ENCODE results near the gene RPL23. TPM values are rescaled to one million over a fixed set of nuclear protein-coding genes. Genes with fewer than 3 reads are reported as not detected.

RPL23 gene
- total RNA-seq, 2 experiments from 2014 or later, result 1,908 to 1,957 TPM

DNA sequence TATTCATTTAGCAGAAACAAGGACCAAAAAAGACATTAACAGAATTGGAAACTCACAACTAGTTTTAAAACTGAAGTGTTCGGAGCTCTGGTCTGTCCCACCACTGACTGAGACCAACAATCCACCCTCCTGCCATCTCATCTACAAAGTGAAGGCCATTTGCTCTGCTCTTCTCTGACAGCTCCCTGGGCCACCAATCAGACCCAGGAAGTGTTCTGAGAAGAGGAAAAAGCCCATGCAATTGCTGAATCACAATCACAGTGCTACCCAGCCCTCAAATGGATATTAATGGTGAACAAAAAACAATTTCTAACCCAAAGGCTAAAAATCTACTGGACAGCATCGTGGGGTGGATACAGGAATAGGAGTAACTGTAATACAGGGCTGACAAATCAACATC is 2.1 kb downstream of the RPL23 start:
- H3K27me3 Mint-ChIP-seq, result no peaks in the 10 kb centered on the region
- H3K4me3 Mint-ChIP-seq, result peak overlapping the region; percentile 99
- ChIA-PET CTCF (no interaction called here), POLR2A (interaction anchor here (0.7 to 8.3 kb wide), 13 partner anchors 19 to 348 kb away, joined by 3 to 106 read pairs (median 4); partner anchors contain the start of genes CWC25, LASP1, LASP1NB and RPL19)
- intact Hi-C loops (cut with micrococcal nuclease), result no loop called here
- DNase-seq, result no peak
- peaks cover 40% of the 10 kb centered on the region for H3K4me1 Mint-ChIP-seq (ENCODE audit: low read depth)
- no peaks in the 10 kb centered on the region for H3K9me3 Mint-ChIP-seq
- TF ChIP-seq, protein P1, sequence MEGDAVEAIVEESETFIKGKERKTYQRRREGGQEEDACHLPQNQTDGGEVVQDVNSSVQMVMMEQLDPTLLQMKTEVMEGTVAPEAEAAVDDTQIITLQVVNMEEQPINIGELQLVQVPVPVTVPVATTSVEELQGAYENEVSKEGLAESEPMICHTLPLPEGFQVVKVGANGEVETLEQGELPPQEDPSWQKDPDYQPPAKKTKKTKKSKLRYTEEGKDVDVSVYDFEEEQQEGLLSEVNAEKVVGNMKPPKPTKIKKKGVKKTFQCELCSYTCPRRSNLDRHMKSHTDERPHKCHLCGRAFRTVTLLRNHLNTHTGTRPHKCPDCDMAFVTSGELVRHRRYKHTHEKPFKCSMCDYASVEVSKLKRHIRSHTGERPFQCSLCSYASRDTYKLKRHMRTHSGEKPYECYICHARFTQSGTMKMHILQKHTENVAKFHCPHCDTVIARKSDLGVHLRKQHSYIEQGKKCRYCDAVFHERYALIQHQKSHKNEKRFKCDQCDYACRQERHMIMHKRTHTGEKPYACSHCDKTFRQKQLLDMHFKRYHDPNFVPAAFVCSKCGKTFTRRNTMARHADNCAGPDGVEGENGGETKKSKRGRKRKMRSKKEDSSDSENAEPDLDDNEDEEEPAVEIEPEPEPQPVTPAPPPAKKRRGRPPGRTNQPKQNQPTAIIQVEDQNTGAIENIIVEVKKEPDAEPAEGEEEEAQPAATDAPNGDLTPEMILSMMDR (IDR thresholded peaks at IDR 0.05), result no peak
- no peak for ATAC-seq
- peaks cover 60% of the 10 kb centered on the region for H3K36me3 Mint-ChIP-seq (ENCODE audit: low read depth)
- H3K27ac Mint-ChIP-seq, result peak overlapping the region; percentile 99

DNA sequence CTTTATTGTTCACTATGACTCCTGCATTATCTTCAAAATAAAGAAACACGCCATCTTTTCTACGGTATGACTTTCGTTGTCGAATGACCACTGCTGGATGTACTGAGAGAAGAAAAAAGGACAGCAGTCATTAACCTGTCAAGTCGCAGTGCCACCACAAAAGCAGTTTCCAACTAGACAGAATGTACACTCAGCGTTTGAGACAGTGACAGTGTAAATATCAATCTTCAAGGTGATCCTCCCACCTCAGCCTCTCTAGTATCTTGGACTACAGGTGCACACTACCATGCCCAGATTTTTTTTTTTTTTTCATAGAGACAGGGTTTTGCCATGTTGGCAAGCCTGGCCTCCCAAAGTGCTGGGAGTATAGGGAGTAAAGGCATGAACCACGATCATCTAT is 3.1 kb downstream of the RPL23 start:
- Mint-ChIP-seq H3K36me3 (ENCODE audit: low read depth) (peaks cover 60% of the 10 kb centered on the region), H3K4me1 (ENCODE audit: low read depth) (peaks cover 39% of the 10 kb centered on the region), H3K9me3 (no peaks in the 10 kb centered on the region), H3K27ac (peak overlapping the region; percentile 76), H3K4me3 (peak overlapping the region; percentile 99), H3K27me3 (no peaks in the 10 kb centered on the region)
- CTCF ChIA-PET, result no interaction called here
- POLR2A ChIA-PET, result interaction anchor here (0.6 to 8.3 kb wide), 12 partner anchors 12 to 98 kb away, joined by 3 to 106 read pairs (median 4); partner anchors contain the start of genes CWC25, LASP1 and LASP1NB
- no peak for DNase-seq
- ATAC-seq, result no peak
- TF ChIP-seq, protein P1 (IDR thresholded peaks at IDR 0.05), result no peak
- intact Hi-C loops (cut with micrococcal nuclease), result no loop called here

DNA sequence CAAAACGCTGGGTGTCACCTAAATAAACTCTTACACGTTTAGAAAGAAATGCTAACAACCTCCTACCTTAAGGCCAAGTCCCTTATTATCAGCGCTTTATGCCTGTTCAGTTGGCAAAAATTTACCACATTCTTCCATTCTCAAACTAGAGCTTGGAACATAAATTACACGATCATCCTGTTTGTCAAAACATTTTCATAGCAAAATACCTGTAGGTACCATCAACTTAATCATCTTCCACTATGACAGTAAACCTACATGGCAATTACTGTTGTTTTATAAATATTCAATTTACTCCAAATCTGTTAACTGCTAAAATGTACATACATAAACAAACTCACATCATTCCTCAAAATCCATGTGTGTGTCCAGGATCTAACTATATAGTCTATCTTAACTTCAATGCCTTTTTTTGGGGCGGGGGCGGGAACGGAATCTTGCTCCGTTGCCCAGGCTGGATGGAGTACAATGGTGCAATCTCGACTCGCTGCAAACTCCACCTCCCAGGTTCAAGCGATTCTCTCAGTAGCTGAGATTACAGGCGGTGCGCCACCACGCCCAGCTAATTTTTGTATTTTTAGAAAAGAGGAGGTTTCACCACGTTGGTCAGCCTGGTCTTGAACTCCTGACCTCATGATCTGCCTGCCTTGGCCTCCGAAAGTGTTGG is 4.4 kb downstream of the RPL23 start:
- Mint-ChIP-seq H3K27ac (no peak overlapping the region), H3K27me3 (no peaks in the 10 kb centered on the region), H3K4me3 (peak overlapping the region; percentile 42), H3K36me3 (ENCODE audit: low read depth) (peaks cover 60% of the 10 kb centered on the region), H3K9me3 (no peaks in the 10 kb centered on the region), H3K4me1 (ENCODE audit: low read depth) (peaks cover 32% of the 10 kb centered on the region)
- CTCF ChIA-PET, result interaction anchor here (0.7 to 1.6 kb wide), 3 partner anchors 76 to 304 kb away, joined by 3 to 4 read pairs (median 4); partner anchors contain the start of gene LASP1NB
- TF ChIP-seq, protein P1 (IDR thresholded peaks at IDR 0.05), result no peak
- intact Hi-C loops (cut with micrococcal nuclease), result no loop called here
- DNase-seq (no peak), ATAC-seq (no peak)
- POLR2A ChIA-PET, result interaction anchor here (0.6 to 8.3 kb wide), 19 partner anchors 10 to 304 kb away, joined by 3 to 48 read pairs (median 4); partner anchors contain the start of genes CWC25, LASP1 and LASP1NB

DNA sequence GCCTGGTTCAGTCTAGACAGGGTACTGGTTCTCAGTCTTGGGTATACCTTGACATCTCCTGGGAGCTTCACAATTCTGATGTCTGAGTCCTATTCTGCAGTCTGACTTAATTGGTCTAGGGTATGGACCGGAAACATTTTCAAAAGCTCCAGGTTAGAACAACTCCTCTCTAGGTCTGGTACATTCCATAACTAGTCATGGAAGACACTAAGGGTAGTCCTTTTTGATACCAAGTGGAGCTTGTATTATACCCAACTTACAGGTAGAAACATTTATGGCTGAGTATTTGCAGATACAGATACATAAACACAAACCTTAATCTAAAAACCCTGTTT is 5.0 kb downstream of the RPL23 start:
- intact Hi-C loops (cut with micrococcal nuclease), result no loop called here
- ATAC-seq, result no peak
- peaks cover 60% of the 10 kb centered on the region for H3K36me3 Mint-ChIP-seq (ENCODE audit: low read depth)
- peak overlapping the region; percentile 30 for H3K27ac Mint-ChIP-seq
- H3K9me3 Mint-ChIP-seq, result no peaks in the 10 kb centered on the region
- no peak for DNase-seq
- H3K4me1 Mint-ChIP-seq (ENCODE audit: low read depth), result peaks cover 32% of the 10 kb centered on the region
- TF ChIP-seq, protein P1 (IDR thresholded peaks at IDR 0.05), result no peak
- ChIA-PET POLR2A (interaction anchor here (0.7 to 8.3 kb wide), 19 partner anchors 10 to 316 kb away, joined by 3 to 48 read pairs (median 4); partner anchors contain the start of genes CWC25, LASP1 and LASP1NB), CTCF (interaction anchor here (0.7 to 1.6 kb wide), 3 partner anchors 76 to 305 kb away, joined by 3 to 4 read pairs (median 4); partner anchors contain the start of gene LASP1NB)
- peak overlapping the region; percentile 42 for H3K4me3 Mint-ChIP-seq
- H3K27me3 Mint-ChIP-seq, result no peaks in the 10 kb centered on the region

DNA sequence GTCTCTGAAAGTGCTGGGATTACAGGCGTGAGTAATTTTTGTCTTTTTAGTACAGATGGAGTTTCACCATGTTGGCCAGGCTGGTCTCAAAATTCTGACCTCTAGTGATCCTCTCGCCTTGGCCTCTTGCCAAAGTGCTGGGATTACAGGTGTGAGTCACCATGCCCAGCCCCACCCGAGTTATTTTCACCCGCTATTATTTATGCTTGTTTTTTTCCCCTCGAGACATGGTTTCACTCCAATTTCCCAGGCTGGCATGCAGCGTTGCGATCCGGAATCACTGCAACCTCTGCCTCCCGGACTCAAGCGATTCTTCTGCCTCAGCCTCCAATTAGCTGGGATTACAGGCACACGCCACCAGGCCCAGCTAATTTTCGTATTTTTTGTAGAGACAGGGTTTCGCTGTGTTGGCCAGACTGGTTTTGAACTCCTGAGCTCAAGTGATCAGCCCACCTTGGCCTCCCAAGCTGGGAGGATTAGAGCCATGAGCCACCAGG is 9.2 kb downstream of the RPL23 start:
- no peaks in the 10 kb centered on the region for H3K9me3 Mint-ChIP-seq
- CTCF ChIA-PET, result no interaction called here
- H3K4me3 Mint-ChIP-seq, result no peak overlapping the region
- H3K27me3 Mint-ChIP-seq, result no peaks in the 10 kb centered on the region
- DNase-seq, result no peak
- H3K36me3 Mint-ChIP-seq (ENCODE audit: low read depth), result peaks cover 20% of the 10 kb centered on the region
- ATAC-seq, result no peak
- H3K4me1 Mint-ChIP-seq (ENCODE audit: low read depth), result peaks cover 6% of the 10 kb centered on the region
- POLR2A ChIA-PET, result interaction anchor here (0.8 to 1.2 kb wide), 2 partner anchors 9 to 119 kb away, joined by 3 to 4 read pairs; partner anchors contain the start of gene RPL23
- TF ChIP-seq, protein P1 (IDR thresholded peaks at IDR 0.05), result no peak
- intact Hi-C loops (cut with micrococcal nuclease), result no loop called here
- H3K27ac Mint-ChIP-seq, result no peak overlapping the region
